HG03460 (cell line): ENCODE data around the gene OOSP2.
"Not testable (repeated sequence)": the region's sequence is repeated elsewhere in the genome, so short reads cannot be mapped to it uniquely, and the experiment has no call there.

ENCODE experiments used
- ATAC-seq: cut with Tn5 transposase; IDR thresholded peaks from one replicate; pipeline ENCODE4 v1.9.1; 2021; ENCODE audit not compliant: unreplicated experiment

OOSP2 gene, protein sequence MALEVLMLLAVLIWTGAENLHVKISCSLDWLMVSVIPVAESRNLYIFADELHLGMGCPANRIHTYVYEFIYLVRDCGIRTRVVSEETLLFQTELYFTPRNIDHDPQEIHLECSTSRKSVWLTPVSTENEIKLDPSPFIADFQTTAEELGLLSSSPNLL

DNA sequence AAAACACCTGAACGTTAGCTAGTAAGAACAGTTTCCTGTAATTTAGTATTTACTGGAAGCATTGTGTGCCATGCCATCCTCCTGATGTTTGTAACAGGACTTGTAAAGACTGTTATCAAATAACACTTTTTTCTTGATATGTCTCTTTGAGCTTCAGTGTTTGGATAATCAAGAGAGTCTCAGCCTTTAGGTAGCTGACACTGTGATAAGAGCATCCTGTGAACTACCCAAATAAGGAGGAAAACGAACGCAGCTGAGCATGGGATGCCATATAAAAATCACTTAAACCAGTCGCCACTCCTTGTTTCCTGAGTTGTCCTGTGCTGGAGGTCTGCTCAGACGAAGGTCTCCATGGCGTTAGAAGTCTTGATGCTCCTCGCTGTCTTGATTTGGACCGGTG lies at the start of gene OOSP2:
TSS of gene OOSP2 (plus strand) at position 301 of the 400 bp plus-strand sequence. CDS start at position 352, 51 bp downstream.
- ATAC-seq, result no peak

DNA sequence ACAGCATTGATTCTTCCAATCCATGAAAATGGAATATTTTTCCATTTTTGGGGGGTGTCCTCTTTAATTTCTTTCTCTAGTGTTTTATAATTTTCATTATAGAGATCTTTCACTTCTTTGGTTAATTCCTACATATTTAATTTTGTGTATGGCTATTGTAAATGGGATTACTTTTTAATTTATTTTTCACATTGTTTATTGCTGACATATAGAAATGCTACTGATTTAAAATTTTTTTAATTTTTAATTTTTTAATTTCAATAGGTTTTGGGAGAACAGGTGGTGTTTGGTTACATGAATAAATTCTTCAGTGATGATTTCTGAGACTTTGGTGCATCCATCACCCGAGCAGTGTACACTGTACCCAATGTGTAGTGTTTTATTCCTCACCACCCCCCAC lies 49.8 kb upstream of the OOSP2 start:
- ATAC-seq, result no peak

DNA sequence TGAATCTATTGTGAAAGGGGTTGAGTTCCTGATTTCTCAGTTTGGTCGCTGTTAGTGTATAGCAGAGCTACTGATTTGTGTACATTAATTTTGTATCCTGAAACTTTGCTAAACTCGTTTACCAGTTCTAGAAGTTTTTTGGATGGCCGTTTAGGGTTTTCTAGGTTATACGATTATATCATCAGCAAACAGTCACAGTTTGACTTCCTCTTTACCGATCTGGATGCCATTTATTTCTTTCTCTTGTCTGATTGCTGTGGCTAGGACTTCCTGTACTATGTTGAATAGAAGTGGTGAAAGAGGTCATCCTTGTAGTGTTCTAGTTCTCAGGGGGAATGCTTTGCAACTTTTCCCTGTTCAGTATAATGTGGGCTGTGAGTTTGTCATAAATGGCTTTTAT lies 47.8 kb upstream of the OOSP2 start:
- no peak for ATAC-seq

DNA sequence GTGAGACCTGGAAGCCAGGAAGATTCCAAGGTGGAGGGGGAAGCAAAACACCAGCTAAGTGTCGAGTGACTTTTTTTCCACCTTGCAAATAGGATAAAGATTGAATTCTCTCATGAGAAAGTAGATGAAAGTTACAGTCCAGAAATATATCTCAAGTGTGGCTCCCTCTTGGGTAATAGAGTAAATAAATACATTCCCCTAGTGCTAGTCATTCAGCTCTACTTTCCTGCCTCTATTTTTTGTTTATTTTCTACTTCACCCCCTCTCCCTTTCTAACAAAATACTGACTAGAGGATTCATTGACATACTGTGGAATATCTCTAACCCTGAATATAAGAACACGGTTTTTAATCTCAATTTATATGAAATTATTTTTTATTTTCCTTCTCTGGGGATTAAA lies 42.4 kb upstream of the OOSP2 start:
- ATAC-seq, result no peak

DNA sequence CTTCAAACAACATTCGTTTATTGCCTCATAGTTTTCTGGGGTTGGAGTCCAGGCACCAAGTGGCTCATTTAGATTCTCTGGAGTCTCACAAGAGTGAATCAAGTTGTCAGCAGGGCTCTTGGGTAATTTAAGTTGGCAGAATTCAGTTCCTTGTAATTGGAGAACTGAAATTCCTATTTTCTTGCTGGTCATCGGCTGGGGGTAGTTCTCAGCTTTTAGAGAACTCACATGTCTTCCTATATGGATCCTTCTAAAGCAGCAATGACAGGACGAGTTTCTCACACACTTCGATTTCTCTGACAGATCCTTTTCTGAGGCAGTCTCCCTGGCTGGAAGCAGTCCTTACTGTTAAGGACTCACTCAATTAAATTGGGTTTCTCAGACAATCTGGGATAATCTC lies 40.5 kb upstream of the OOSP2 start:
- no peak for ATAC-seq

DNA sequence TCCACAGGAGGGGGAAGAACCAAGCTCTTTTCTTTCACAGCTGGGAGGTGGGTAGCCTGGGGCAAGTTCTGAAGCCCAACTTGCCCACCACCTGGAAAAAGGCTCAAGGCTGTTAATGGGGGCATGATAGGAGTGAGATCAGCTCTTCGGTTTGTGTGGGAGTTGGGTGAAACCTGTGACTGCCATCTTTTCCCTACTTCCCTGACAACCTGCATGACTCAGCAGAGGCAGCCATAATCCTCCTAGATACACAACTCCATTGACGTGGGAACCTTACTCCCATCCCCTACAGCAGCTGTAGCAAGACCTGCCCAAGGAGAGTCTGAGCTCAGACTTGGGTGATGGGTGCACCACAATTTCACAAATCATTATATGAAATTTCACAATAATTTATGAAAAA lies 36.5 kb upstream of the OOSP2 start:
- no peak for ATAC-seq

DNA sequence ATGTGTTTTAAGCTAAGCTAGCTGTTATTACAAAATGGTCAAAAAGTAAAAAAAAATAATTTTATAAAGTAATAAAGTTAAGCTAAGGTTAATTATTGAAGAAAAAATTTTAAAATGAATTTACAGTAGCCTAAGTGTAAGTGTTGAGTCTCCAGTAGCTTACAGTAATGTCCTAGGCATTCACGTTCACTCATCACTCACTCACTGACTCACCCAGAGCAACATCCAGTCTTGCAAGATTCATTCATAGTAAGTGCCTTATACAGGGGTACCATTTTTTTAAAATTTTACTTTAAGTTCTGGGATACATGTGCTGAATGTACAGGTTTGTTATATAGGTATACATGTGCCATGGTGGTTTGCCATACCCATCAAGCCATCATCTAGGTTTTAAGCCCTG lies 34.8 kb upstream of the OOSP2 start:
- no peak for ATAC-seq

DNA sequence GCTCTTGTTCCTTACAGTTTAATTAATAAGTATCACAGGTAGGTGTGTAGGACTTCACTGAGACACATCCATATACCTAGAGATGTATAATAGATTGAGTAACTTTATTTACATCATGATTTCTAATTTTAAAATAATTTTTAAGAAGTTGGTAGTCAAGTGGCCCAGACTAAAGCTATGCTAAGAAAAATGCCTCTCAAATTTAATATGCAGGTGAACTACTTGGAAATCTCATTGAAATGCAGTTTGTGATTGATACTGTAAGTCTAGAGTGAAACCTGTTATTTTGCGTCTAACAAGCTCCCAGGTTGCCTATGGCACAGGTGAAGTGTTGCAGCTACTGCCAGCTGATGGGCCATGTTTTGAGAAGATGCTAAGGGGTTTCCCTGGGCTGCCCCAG lies 23.3 kb upstream of the OOSP2 start, which contains the start of gene OOSP4B:
TSS of gene OOSP4B (plus strand) at position 301 of the 400 bp plus-strand sequence.
- no peak for ATAC-seq

DNA sequence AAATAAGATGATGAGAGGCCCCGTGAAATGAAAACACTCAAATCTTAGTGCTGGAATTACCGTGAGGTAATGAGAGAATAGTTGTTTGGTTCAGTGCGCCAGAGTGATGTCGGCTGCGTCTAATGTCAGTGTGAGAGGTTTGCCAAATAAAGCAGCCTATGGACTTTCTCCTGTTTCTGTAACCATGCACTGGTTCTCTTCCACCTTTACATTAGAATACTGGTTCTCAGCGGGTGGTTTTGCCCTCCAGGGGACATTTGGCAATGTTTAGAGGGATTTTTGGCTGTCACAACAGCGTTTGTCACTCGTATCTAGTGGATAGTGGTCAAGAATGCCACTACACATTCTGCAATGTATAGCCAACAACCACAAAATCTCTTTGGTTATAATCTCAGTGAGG lies 22.2 kb upstream of the OOSP2 start:
- no peak for ATAC-seq

DNA sequence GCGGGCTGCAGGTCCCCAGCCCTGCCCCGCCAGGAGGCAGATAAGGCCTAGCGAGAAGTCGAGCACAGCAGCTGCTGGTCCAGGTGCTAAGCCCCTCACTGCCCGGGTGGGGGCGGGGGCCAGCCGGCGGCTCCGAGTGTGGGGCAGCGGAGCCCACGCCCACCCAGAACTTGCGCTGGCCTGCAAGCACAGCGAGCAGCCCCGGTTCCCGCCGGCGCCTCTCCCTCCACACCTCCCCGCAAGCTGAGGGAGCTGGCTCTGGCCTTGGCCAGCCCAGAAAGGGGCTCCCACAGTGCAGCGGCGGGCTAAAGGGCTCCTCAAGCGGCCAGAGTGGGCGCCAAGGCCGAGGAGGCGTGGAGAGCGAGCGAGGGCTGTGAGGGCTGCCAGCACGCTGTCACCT lies 19.8 kb upstream of the OOSP2 start:
- not testable (repeated sequence) for ATAC-seq

DNA sequence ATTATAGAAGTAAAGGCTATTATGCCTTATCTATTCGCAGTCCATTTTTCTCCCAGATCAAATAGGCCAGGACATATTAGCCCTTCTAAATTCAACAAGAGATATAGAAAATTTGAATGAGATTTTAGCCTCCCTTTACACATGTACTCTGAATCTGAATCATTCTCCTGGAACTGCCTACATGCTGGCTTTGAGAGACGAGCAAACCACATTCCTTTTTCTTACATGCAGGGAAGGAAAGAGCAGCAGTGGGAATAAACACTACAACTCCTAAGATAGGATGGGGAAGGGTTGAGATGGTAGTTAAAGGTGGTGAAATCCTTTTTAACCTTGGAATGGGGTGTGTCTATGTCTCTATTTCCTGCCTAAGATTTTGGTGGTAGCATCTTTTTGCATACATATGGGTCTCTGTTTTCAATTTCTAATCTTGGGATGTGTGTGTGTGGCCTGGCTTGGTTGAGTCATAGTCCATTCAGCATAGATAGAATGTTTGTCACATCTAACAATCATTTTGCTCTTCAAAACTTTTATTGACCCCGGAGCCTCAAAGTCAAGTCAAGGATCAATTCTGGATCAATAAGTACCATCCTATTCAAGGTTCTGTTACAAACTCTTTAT lies 11.1 kb upstream of the OOSP2 start:
- ATAC-seq, result no peak

DNA sequence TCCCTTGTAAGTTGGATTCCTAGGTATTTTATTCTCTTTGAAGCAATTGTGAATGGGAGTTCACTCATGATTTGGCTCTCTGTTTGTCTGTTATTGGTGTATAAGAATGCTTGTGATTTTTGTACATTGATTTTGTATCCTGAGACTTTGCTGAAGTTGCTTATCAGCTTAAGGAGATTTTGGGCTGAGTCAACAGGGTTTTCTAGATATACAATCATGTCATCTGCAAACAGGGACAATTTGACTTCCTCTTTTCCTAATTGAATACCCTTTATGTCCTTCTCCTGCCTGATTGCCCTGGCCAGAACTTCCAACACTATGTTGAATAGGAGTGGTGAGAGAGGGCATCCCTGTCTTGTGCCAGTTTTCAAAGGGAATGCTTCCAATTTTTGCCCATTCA lies 10.2 kb downstream of the OOSP2 start:
- not testable (repeated sequence) for ATAC-seq

DNA sequence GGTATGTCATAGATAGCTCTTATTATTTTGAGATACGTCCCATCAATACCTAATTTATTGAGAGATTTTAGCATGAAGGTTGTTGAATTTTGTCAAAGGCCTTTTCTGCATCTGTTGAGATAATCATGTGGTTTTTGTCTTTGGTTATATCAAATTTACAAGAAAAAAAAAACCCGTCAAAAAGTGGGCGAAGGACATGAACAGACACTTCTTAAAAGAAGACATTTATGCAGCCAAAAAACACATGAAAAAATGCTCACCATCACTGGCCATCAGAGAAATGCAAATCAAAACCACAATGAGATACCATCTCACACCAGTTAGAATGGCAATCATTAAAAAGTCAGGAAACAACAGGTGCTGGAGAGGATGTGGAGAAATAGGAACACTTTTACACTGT lies 10.6 kb downstream of the OOSP2 start:
- ATAC-seq, result not testable (repeated sequence)

DNA sequence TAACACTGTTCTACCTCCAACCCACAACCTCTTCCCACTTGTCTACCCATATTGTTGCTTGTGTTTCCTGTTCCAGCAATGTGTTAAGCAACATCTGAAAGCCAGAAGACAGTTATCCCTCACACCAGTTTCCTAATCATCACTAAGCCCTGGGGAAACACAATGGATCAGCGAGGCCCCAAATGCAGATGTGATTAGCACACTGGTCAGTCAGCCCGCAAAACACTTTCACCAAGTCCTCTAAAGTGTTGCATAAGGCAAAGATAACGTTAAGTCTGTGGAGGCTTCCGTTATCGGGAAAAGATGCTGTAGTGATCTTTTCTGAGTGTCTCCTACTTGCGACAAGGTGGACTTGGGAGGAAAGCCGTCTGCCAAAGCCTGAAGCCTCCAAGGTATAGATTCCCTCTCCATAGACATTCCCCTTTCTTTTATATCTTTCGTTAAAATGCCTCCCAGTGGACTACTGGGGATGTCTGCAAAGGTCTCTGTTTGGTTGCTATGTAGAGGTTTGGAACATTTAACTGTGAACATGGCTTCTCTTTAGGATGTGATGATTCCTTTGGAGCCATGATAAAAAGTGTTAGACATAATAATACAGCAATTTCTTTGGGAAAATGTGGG lies 16.2 kb downstream of the OOSP2 start, which contains the start of gene MS4A3:
TSS of gene MS4A3 (plus strand) at position 317 of the 621 bp plus-strand sequence. CDS start 4,496 bp downstream, outside the sequence.
- no peak for ATAC-seq

DNA sequence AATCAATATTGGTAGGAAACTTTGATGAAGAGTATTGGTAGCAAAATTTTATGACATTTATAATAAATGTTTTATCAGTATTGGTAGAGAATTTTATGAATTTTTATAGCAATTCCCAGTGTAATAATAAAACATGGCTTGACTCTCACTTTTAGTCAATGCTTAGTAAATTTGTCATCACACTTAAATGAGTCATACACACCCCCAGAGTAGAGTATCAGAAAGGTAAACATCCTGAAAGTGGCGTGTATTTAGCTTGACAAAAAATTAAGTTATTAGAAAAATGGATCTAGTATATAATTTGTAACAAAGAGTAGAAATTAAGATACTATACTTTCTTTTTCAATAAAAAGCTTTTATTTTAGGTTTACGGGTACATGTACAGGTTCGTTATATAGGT lies 18.8 kb downstream of the OOSP2 start:
- ATAC-seq, result no peak

DNA sequence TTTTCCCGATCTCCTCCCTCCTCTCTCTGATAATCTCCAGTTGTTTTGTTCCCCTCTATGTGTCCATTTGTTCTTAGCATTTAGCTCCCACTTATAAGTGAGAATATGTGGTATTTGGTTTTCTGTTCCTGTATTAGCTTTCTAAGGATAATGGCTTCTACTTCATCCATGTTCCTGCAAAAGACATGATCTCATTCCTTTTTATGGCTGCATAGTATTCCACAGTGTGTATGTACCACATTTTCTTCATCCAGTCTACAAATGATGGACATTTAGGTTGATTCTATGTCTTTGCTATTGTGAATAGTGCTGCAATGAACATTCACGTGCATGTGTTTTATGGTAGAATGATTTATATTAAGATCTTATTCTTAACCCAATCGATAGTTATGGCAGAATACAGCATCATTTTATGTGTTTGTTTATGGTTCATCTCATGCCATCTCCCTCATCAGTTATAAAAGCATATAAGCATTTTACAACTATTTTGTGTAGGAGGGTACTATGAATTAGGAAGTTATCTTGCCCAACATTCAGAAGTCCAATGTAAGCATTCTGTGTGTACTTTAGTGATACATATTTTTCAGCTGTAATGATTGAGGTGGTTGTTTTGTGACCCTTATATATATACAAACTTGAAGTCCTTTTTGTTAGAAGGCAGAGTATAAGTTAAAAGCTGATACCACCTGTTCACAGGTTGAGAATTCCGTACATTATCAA lies 19.5 kb downstream of the OOSP2 start:
- ATAC-seq, result no peak

DNA sequence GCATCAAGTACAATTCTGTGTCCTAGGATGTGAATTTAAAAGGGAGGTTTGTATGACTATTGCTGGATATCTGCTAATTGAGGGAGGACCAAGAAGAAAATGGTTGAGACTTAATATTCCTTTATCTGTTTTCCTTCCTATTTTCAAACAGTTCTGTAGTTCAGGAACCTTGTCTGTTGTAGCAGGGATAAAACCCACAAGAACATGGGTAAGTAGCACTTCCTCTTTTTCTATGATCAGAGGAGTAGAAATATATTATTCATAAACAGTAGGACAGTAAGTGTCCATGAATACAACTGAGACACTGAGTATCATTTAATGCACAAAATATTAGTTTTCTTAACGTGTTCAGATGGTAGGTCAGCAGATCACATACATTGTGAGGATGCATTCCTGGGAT lies 23.9 kb downstream of the OOSP2 start:
- no peak for ATAC-seq

DNA sequence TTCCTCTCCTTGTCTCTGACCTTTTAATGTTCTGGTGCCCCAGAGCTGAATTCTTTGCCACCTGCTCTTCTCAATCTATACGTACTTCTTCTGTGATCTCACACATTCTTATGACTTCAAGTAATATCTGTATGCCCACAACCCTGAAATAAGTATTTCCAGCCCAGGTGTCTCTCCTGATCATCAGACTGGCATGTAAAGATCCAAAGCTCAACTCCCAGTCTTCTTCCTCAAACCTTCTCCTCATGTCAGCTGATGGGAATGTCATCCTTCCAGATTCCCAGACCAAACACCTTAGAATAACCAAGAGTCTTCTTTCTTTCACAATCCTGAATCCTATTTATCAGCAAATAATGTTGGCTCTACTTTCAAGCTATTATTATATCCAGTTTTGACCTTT lies 25.6 kb downstream of the OOSP2 start:
- no peak for ATAC-seq

DNA sequence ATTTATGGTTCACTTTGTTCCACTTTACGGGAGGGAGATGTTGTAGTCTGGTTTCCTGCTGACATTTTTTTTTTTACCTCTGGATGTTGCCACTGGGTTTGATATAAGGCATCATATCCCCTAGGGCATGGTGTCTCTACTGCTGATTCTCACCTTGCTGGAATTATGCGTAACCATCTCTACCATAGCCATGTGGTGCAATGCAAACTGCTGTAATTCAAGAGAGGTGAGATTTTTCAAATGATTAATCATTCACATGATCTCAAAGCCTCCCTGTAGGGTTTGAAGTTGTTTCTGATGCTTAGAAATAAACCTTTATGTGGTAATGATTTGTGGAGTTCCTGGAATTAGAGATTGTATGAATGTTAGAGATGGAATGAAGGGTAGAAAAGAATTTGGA lies 29.2 kb downstream of the OOSP2 start:
- no peak for ATAC-seq

DNA sequence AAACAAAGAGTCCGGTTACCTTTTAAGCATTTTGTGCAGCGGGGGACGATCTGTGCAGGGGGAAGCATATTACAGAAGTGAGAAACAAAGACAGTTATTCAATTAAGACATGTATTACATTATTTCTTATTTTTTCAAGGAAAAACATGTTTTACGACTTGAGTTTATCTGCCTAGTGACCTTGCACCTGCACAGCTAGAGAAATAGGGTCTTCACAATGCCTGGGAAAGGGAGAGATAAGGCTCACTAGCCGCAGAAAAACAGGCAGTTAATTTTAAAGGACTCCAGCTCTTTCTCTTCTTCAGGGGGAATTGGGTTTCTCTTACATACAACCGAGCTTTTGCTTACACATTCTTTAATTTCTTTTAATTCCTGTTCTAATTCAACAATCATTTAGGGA lies 31.4 kb downstream of the OOSP2 start:
- not testable (repeated sequence) for ATAC-seq

DNA sequence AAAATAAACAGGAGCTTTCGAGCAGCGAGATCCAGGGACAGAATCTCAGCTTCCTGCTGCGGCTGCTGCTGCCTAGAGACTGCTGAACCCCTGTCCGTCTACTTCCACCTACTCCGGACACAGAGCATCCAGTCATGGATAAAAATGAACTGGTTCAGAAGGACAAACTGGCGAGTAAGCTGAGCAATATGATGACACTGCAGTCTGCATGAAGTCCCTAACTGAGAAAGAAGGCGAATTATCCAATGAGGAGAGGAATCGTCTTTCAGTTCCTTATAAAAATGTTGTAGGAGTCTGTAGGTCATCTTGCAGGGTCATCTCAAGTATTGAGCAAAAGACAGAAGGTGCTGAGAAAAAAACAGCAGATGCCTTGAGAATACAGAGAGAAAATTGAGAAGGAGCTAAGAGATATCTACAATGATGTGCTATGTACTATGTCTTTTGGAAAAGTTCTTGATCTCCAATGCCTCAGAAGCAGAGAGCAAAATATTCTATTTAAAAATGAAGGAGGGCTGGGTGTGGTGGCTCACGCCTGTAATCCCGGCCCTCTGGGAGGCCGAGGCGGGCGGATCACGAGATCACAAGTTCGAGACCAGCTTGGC lies 37.1 kb downstream of the OOSP2 start:
- no peak for ATAC-seq
